Stomach (tissue), 9 donors: ENCODE results near the gene RPP30. TPM values are rescaled to one million over a fixed set of nuclear protein-coding genes. Genes with fewer than 3 reads are reported as not detected.

Experiments used
- DNase-seq, 2 donors: peaks; one replicate each; pipeline versions ENCODE4 v3.0.0 to v3.0.0-alpha.2; 2013 to 2019
- H3K27ac ChIP-seq, 5 donors: fragments of 200-600 bp in 4 of 5; sonication (generic) in 4 of 5; one replicate each; pipeline ENCODE4 v1.5.1; 2013 to 2019; ENCODE audit warnings: mild to moderate bottlenecking in 1 of 5, moderate library complexity in 1 of 5
- H3K27me3 ChIP-seq, 3 donors: fragments of 200-600 bp; sonication (generic); one replicate each; pipeline ENCODE4 v1.5.1; 2017 to 2019; ENCODE audit warnings: mixed run types in 1 of 3
- H3K36me3 ChIP-seq, 4 donors: fragments of 200-600 bp; sonication (generic); 1 replicate in 3 of 4; 2 replicates in 1 of 4; pipeline ENCODE4 v1.5.1; 2016 to 2019
- H3K4me1 ChIP-seq, 4 donors: fragments of 200-600 bp; sonication (generic); one replicate each; pipeline ENCODE4 v1.5.1; 2016 to 2019
- H3K4me3 ChIP-seq, 4 donors: fragments of 200-600 bp; sonication (generic) in 3 of 4; one replicate each; pipeline ENCODE4 v1.5.1; 2016 to 2019; ENCODE audit warnings: mild to moderate bottlenecking in 1 of 4
- H3K9me3 ChIP-seq, 4 donors: fragments of 200-600 bp; sonication (generic); one replicate each; pipeline ENCODE4 v1.5.1; 2016 to 2019
- EP300 ChIP-seq: sonication (generic); formaldehyde crosslinking; IDR thresholded peaks from one replicate; pipeline ENCODE4 v1.6.1; 2017; ENCODE audit warnings: antibody characterized with exemption
- POLR2A ChIP-seq, 4 donors: fragments of 450-650 bp; IDR thresholded peaks; one replicate each; pipeline ENCODE4 v1.6.1; 2016; ENCODE audit warnings: antibody characterized with exemption in 4 of 4, control low read depth in 2 of 4, mild to moderate bottlenecking in 1 of 4, moderate library complexity in 1 of 4
- POLR2AphosphoS5 ChIP-seq, 3 donors: sonication (generic); formaldehyde crosslinking; IDR thresholded peaks; one replicate each; pipeline ENCODE4 v1.6.1; 2016; ENCODE audit warnings: antibody characterized with exemption in 3 of 3
- WGBS, 5 donors: extraction: QIAGEN DNeasy Blood & Tissue Kit in 3 of 5; methylation state at CpG; one replicate each; pipeline versions ENCODE4 v1.1.5 to v1.1.7; 2013 to 2018; 5-methylcytosine and 5-hydroxymethylcytosine counted together
- intact Hi-C: fragments of 100-400 bp; cut with DNase I; formaldehyde crosslinking; loops from one replicate; pipeline ENCODE4 v1.15.1; 2023; ENCODE audit warnings: low total_unique reads
- polyA plus RNA-seq, 3 donors: library from polyadenylated mRNA; stranded (reverse); fragments of 200-250 nt; gene quantifications; one replicate each; pipeline ENCODE4 v1.2.3, GENCODE V29; 2013
- total RNA-seq, 5 donors: library from RNA; depleted of rRNA; stranded (reverse); fragments of >200 nt; gene quantifications; one replicate each; pipeline versions ENCODE4 v1.1.0 to v1.2.3, GENCODE V29; 2014 to 2016
- TF ChIP-seq, protein P1 (sequence below), 7 experiments: fragments of 450-650 bp in 4 of 7; fragments of 200-600 bp in 3 of 7; sonication (generic) in 3 of 7; IDR thresholded peaks; one replicate each; pipeline ENCODE4 v1.5.1; 2016 to 2019; ENCODE audit warnings: antibody characterized with exemption in 7 of 7, control low read depth in 2 of 7, mild to moderate bottlenecking in 1 of 7
- donor health status: healthy with polysubstance abuse.
- donor health status: Bipolar disorder and iron deficiency.
- donor health status: healthy.

RPP30 gene
- total and polyA plus RNA-seq, 8 donors: 8.8 to 53.4 (median 24.1) TPM

DNA sequence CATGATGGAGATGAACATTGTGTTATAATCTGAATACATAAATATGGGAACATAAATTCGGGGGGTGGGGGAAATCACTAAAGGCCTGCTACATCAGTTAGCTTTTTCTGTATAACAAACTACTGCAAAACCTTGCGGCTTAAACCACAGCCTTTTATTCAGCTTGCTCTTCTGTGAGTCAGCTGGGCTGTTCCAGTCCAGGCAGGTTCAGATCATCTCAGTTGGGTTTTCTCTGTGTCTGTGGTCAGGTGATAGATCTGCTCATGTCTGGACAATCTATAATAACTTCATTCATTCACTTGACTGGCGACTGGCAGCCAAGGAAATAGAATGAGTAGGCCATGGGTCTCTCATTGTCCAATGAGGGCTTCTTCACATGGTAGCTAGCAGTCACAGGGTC lies 37.4 kb upstream of the RPP30 start:
- Histone ChIP-seq H3K36me3 (no peaks in the 10 kb centered on the region), H3K27me3 (no peaks in the 10 kb centered on the region), H3K9me3 (no peaks in the 10 kb centered on the region), H3K27ac (no peak overlapping the region), H3K4me1 (no peaks in the 10 kb centered on the region), H3K4me3 (no peak overlapping the region)
- TF ChIP-seq, protein P1, sequence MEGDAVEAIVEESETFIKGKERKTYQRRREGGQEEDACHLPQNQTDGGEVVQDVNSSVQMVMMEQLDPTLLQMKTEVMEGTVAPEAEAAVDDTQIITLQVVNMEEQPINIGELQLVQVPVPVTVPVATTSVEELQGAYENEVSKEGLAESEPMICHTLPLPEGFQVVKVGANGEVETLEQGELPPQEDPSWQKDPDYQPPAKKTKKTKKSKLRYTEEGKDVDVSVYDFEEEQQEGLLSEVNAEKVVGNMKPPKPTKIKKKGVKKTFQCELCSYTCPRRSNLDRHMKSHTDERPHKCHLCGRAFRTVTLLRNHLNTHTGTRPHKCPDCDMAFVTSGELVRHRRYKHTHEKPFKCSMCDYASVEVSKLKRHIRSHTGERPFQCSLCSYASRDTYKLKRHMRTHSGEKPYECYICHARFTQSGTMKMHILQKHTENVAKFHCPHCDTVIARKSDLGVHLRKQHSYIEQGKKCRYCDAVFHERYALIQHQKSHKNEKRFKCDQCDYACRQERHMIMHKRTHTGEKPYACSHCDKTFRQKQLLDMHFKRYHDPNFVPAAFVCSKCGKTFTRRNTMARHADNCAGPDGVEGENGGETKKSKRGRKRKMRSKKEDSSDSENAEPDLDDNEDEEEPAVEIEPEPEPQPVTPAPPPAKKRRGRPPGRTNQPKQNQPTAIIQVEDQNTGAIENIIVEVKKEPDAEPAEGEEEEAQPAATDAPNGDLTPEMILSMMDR (IDR thresholded peaks at IDR 0.05): no peak
- no peak for TF ChIP-seq EP300
- no peak for TF ChIP-seq POLR2A (IDR thresholded peaks at IDR 0.05)
- no peak for TF ChIP-seq POLR2AphosphoS5 (IDR thresholded peaks at IDR 0.05)
- no peak for DNase-seq
- 73 to 85% (median 82%) methylated on average over 3 of the region's 3 CpGs for WGBS, 5 donors
- intact Hi-C loops: no loop called here

DNA sequence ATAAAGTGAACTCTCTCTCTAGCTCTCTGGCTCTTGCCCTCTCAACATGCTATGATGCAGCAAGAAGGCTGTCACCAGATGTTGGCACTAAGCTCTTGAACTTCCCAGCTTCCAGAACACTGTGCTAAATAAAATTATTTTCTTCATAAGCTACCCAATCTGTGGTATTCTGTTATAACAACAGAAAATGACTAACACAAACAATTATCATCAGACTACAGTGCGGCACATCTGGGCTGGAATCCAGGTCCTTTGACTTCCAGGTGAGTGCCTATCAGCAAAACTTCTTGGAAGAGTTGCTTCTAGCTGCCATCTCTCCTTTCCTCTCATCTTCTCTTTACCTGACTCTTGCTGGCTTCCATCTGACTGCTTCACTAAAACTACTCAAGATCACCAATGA lies 34.3 kb upstream of the RPP30 start:
- TF ChIP-seq, protein P1 (IDR thresholded peaks at IDR 0.05): no peak
- peaks cover 0 to 5% (median 0%) of the 10 kb centered on the region in 3 donors for H3K27me3 ChIP-seq
- H3K4me3 ChIP-seq: no peak overlapping the region
- peaks cover 0 to 6% (median 0%) of the 10 kb centered on the region in 4 donors for H3K9me3 ChIP-seq
- H3K27ac ChIP-seq: no peak overlapping the region
- WGBS, 5 donors: 65 to 85% (median 78%) methylated on average over 1 of the region's 1 CpG
- intact Hi-C loops: no loop called here
- no peak for DNase-seq
- H3K4me1 ChIP-seq: no peaks in the 10 kb centered on the region
- no peaks in the 10 kb centered on the region for H3K36me3 ChIP-seq

DNA sequence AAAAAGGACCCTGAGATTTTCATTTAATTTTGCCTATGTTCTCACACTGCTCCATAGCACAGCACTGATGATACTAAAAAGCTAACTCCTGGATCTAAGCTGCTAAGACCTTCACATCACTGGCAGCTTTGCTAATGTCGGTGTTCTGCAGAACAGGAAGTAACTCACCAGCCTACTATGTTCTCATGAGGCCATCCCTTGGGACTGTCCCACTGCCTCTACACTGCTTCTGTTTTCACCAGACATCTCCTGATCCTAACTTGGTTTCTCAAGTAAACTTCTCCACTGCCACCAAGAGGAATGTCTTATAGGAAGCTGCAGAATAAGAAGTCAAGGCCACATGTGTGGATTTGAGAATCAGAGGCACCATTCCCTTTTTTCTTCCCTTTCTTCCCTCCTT lies 29.0 kb upstream of the RPP30 start:
- 78 to 89% (median 86%) methylated on average over 1 of the region's 1 CpG for WGBS, 5 donors
- TF ChIP-seq POLR2AphosphoS5 (IDR thresholded peaks at IDR 0.05): no peak
- TF ChIP-seq, protein P1 (IDR thresholded peaks at IDR 0.05): no peak
- TF ChIP-seq POLR2A (IDR thresholded peaks at IDR 0.05): no peak
- no peak for TF ChIP-seq EP300
- no peak for DNase-seq
- H3K4me1 ChIP-seq: no peaks in the 10 kb centered on the region
- no peak overlapping the region for H3K27ac ChIP-seq
- no peak overlapping the region for H3K4me3 ChIP-seq
- H3K9me3 ChIP-seq: peaks cover 0 to 8% (median 0%) of the 10 kb centered on the region in 4 donors
- H3K36me3 ChIP-seq: no peaks in the 10 kb centered on the region
- intact Hi-C loops: no loop called here
- peaks cover 0 to 12% (median 3%) of the 10 kb centered on the region in 3 donors for H3K27me3 ChIP-seq

DNA sequence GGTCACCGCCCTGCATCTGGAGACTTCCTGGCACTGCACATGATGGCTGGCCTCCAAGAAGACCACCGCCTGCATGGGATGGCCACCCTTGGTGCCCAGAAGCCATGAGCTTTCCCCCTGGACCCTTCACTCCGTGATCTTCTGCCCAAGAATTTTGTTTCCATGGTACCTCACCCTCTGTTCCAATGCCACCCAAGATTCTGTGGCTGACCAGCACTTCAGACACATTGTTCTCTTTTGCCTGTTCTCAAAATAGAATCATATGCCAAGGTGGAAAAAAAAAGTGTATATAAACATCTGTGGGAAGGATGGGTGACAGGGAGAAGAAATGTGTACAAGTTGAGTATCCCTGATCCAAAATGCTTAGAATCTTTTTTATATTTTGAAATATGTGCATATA lies 26.0 kb upstream of the RPP30 start:
- Histone ChIP-seq H3K27ac (no peak overlapping the region), H3K4me1 (no peaks in the 10 kb centered on the region), H3K27me3 (peaks cover 0 to 12% (median 3%) of the 10 kb centered on the region in 3 donors), H3K36me3 (no peaks in the 10 kb centered on the region), H3K9me3 (peaks cover 0 to 19% (median 10%) of the 10 kb centered on the region in 4 donors), H3K4me3 (no peak overlapping the region)
- TF ChIP-seq, protein P1 (IDR thresholded peaks at IDR 0.05): no peak
- TF ChIP-seq POLR2AphosphoS5 (IDR thresholded peaks at IDR 0.05) (no peak), EP300 (no peak), POLR2A (IDR thresholded peaks at IDR 0.05) (no peak)
- 70 to 83% (median 75%) methylated on average over 3 of the region's 3 CpGs for WGBS, 5 donors
- DNase-seq: no peak
- intact Hi-C loops: no loop called here
